BJ (cell line): ENCODE data around the gene CACNA1C. TPM values are rescaled to one million over a fixed set of nuclear protein-coding genes. Genes with fewer than 3 reads are reported as not detected.

ENCODE experiments used
- CTCF ChIA-PET: fragments of 350-600 bp; formaldehyde crosslinking; extraction: SDS; loops from one replicate; lab custom pipeline; 2021; ENCODE audit warnings: antibody characterized with exemption, inconsistent platforms; lab: Yijun Ruan, JAX
- POLR2A ChIA-PET: fragments of 300-600 bp; sonication (Branson Sonifier 250); formaldehyde crosslinking; extraction: SDS; loops from one replicate; lab custom pipeline; 2021; ENCODE audit warnings: antibody characterized with exemption; lab: Charles Lee
- DNase-seq: peaks from one replicate; pipeline ENCODE4 v3.0.0-alpha.2; 2011; ENCODE audit warnings: low read depth
- H3K27me3 ChIP-seq: 2 replicates; pipeline ENCODE4 v1.6.0; 2011; ENCODE audit warnings: low read length; ENCODE audit not compliant: control insufficient read depth, insufficient read depth
- H3K36me3 ChIP-seq: 2 replicates; pipeline ENCODE4 v1.5.1; 2011; ENCODE audit warnings: low read length; ENCODE audit not compliant: control insufficient read depth, insufficient read depth
- H3K4me3 ChIP-seq: 2 replicates; pipeline ENCODE4 v1.5.1; 2011; ENCODE audit warnings: low read depth, mild to moderate bottlenecking, control low read depth, low read length
- CTCF ChIP-seq: IDR thresholded peaks from 2 replicates; pipeline ENCODE4 v1.5.1; 2011; ENCODE audit warnings: low read depth, mild to moderate bottlenecking, control low read depth, inconsistent platforms, low read length, moderate library complexity; ENCODE audit not compliant: insufficient read depth
- polyA plus RNA-seq: library from polyadenylated mRNA; depleted of rRNA; stranded (reverse); fragments of >200 nt; gene quantifications from 2 replicates; pipeline ENCODE4 v1.2.3, GENCODE V29; 2011

CACNA1C gene
- polyA plus RNA-seq, 1 experiment: 14.7 TPM

- ChIA-PET CTCF (interaction anchor here (0.7 to 1.2 kb wide), 2 partner anchors 29 to 336 kb away, joined by 3 read pairs; no protein-coding TSS in a partner anchor), POLR2A (interaction anchor here (1.0 kb wide), 1 partner anchor 17 kb away, joined by 3 read pairs; no protein-coding TSS in a partner anchor)
- no peaks in the 10 kb centered on the region for H3K36me3 ChIP-seq
- no peak for DNase-seq
- H3K4me3 ChIP-seq: no peak overlapping the region
- no peaks in the 10 kb centered on the region for H3K27me3 ChIP-seq
- no peak for TF ChIP-seq CTCF
Measured at GRCh38 chr12:2247596-2247995, 194.8 kb downstream of the CACNA1C start.

- POLR2A ChIA-PET: interaction anchor here (1.0 kb wide), 1 partner anchor 16 kb away, joined by 3 read pairs; no protein-coding TSS in a partner anchor
- TF ChIP-seq CTCF: no peak
- no peak for DNase-seq
- Histone ChIP-seq H3K4me3 (no peak overlapping the region), H3K36me3 (no peaks in the 10 kb centered on the region), H3K27me3 (no peaks in the 10 kb centered on the region)
- CTCF ChIA-PET: interaction anchor here (0.7 to 1.2 kb wide), 2 partner anchors 29 to 335 kb away, joined by 3 read pairs; no protein-coding TSS in a partner anchor
Measured at GRCh38 chr12:2248087-2248900, 195.5 kb downstream of the CACNA1C start.

GRCh38 chr12:2248901-2249381 is 196.2 kb downstream of the CACNA1C start:
- DNase-seq: no peak
- no peak overlapping the region for H3K4me3 ChIP-seq
- TF ChIP-seq CTCF: no peak
- H3K36me3 ChIP-seq: no peaks in the 10 kb centered on the region
- CTCF ChIA-PET: no interaction called here
- POLR2A ChIA-PET: no interaction called here
- no peaks in the 10 kb centered on the region for H3K27me3 ChIP-seq

GRCh38 chr12:2250797-2251196 is 198.0 kb downstream of the CACNA1C start:
- CTCF ChIA-PET: interaction anchor here (0.9 to 1.9 kb wide), 5 partner anchors 9 to 333 kb away, joined by 3 to 7 read pairs (median 4); no protein-coding TSS in a partner anchor

More at GRCh38 chr12:2250797-2251196, 198.0 kb downstream of the CACNA1C start:
- Histone ChIP-seq H3K4me3 (no peak overlapping the region), H3K27me3 (no peaks in the 10 kb centered on the region), H3K36me3 (no peaks in the 10 kb centered on the region)
- DNase-seq: no peak
- POLR2A ChIA-PET: no interaction called here
- no peak for TF ChIP-seq CTCF
